Neuronal stem cell (in vitro differentiated cells): ENCODE results near the gene DOCK7.

Source experiments
- DNase-seq: peaks from one replicate; pipeline ENCODE4 v3.0.0-alpha.2; 2013; ENCODE audit warnings: low spot score
- H2AFZ ChIP-seq: one replicate; pipeline ENCODE4 v1.6.1; 2013; ENCODE audit warnings: mild to moderate bottlenecking, low read length, inconsistent platforms
- H2AK5ac ChIP-seq: 2 replicates; pipeline ENCODE4 v1.6.1; 2013; ENCODE audit warnings: low read depth, mild to moderate bottlenecking, inconsistent platforms, low read length, moderate library complexity, mixed read lengths
- H2BK120ac ChIP-seq: 2 replicates; pipeline ENCODE4 v1.6.1; 2013; ENCODE audit warnings: low read depth, mild to moderate bottlenecking, inconsistent platforms, low read length, moderate library complexity, mixed read lengths
- H2BK12ac ChIP-seq: one replicate; pipeline ENCODE4 v1.6.1; 2013; ENCODE audit warnings: low read length, inconsistent platforms
- H2BK15ac ChIP-seq: 2 replicates; pipeline ENCODE4 v1.6.1; 2013; ENCODE audit warnings: mild to moderate bottlenecking, low read length, inconsistent platforms, mixed read lengths
- H2BK5ac ChIP-seq: one replicate; pipeline ENCODE4 v1.6.1; 2013; ENCODE audit warnings: inconsistent platforms, mild to moderate bottlenecking, low read length, moderate library complexity
- H3K14ac ChIP-seq: one replicate; pipeline ENCODE4 v1.6.1; 2013; ENCODE audit warnings: low read length, inconsistent platforms
- H3K18ac ChIP-seq: 2 replicates; pipeline ENCODE4 v1.6.1; 2013; ENCODE audit warnings: low read length, inconsistent platforms
- H3K23ac ChIP-seq: 2 replicates; pipeline ENCODE4 v1.6.1; 2013; ENCODE audit warnings: low read depth, mild to moderate bottlenecking, mixed read lengths, low read length, inconsistent platforms; ENCODE audit not compliant: poor library complexity
- H3K27ac ChIP-seq: replicated peaks from 3 replicates; pipeline ENCODE4 v1.5.1; 2013; ENCODE audit warnings: low read length, inconsistent platforms
- H3K27me3 ChIP-seq, 3 experiments: 2 replicates each; pipeline ENCODE4 v1.6.1; 2013; ENCODE audit warnings: low read length in 3 of 3, mild to moderate bottlenecking in 2 of 3, inconsistent platforms in 1 of 3, low read depth in 1 of 3, mixed read lengths in 1 of 3, moderate library complexity in 1 of 3; ENCODE audit not compliant: control insufficient read depth in 3 of 3, insufficient read depth in 3 of 3
- H3K36me3 ChIP-seq, 2 donors: replicated peaks in 1 of 2; 2 replicates each; pipeline ENCODE4 v1.6.1; 2013; ENCODE audit warnings: low read length in 2 of 2; ENCODE audit not compliant: control insufficient read depth in 2 of 2, insufficient read depth in 2 of 2
- H3K4ac ChIP-seq: 2 replicates; pipeline ENCODE4 v1.6.1; 2013; ENCODE audit warnings: inconsistent platforms, mild to moderate bottlenecking, low read length, moderate library complexity
- H3K4me1 ChIP-seq, 2 donors: 1 replicate in 1 of 2; 2 replicates in 1 of 2; pipeline ENCODE4 v1.6.1; 2013; ENCODE audit warnings: low read length in 2 of 2, low read depth in 1 of 2; ENCODE audit not compliant: control insufficient read depth in 2 of 2, insufficient read depth in 1 of 2
- H3K4me2 ChIP-seq: one replicate; pipeline ENCODE4 v1.6.1; 2013; ENCODE audit warnings: mild to moderate bottlenecking, low read length, inconsistent platforms; ENCODE audit not compliant: insufficient read depth, poor library complexity, severe bottlenecking
- H3K4me3 ChIP-seq, 2 donors: 2 replicates each; pipeline ENCODE4 v1.5.1; 2013; ENCODE audit warnings: low read length in 2 of 2, mild to moderate bottlenecking in 2 of 2, inconsistent platforms in 1 of 2, moderate library complexity in 1 of 2
- H3K79me1 ChIP-seq: one replicate; pipeline ENCODE4 v1.6.1; 2013; ENCODE audit warnings: low read depth, mild to moderate bottlenecking, inconsistent platforms, low read length, moderate library complexity
- H3K9ac ChIP-seq: one replicate; pipeline ENCODE4 v1.6.1; 2013; ENCODE audit warnings: mild to moderate bottlenecking, low read depth, low read length, inconsistent platforms; ENCODE audit not compliant: poor library complexity
- H3K9me3 ChIP-seq, 2 donors: replicated peaks in 1 of 2; 2 replicates each; pipeline versions ENCODE3 to v1.6.1; 2013; ENCODE audit warnings: low read length in 2 of 2, mild to moderate bottlenecking in 2 of 2, inconsistent platforms in 1 of 2, low read depth in 1 of 2, mixed read lengths in 1 of 2, moderate library complexity in 1 of 2; ENCODE audit not compliant: control insufficient read depth in 2 of 2, insufficient read depth in 1 of 2
- H4K8ac ChIP-seq: one replicate; pipeline ENCODE4 v1.6.1; 2013; ENCODE audit warnings: low read depth, mild to moderate bottlenecking, inconsistent platforms, low read length, moderate library complexity
- H4K91ac ChIP-seq: one replicate; pipeline ENCODE4 v1.6.1; 2013; ENCODE audit warnings: low read length, low read depth, mild to moderate bottlenecking, inconsistent platforms; ENCODE audit not compliant: poor library complexity
- WGBS, 2 donors: extraction: QIAGEN DNeasy Blood & Tissue Kit; methylation state at CpG; one replicate each; pipeline ENCODE4 v1.1.7; 2013; ENCODE audit warnings: missing lambda C conversion rate in 2 of 2, mixed read lengths in 1 of 2; ENCODE audit not compliant: insufficient read length in 2 of 2, insufficient replicate concordance in 1 of 2; ENCODE audit errors: extremely low coverage in 2 of 2; 5-methylcytosine and 5-hydroxymethylcytosine counted together

The DOCK7 gene

GRCh38 chr1:62588000-62588399 lies 100.2 kb downstream of the DOCK7 start:
- Histone ChIP-seq H3K4me2 (no peak overlapping the region), H2BK15ac (no peak overlapping the region), H4K91ac (no peak overlapping the region), H3K79me1 (no peaks in the 10 kb centered on the region), H3K23ac (no peak overlapping the region), H3K14ac (no peak overlapping the region), H3K4me1 (no peaks in the 10 kb centered on the region), H3K18ac (no peak overlapping the region), H3K27ac (no peak overlapping the region), H2BK5ac (no peak overlapping the region), H2AK5ac (no peak overlapping the region), H3K36me3 (peaks cover 0 to 70% of the 10 kb centered on the region in 2 donors), H2AFZ (no peak overlapping the region), H4K8ac (no peak overlapping the region), H3K9ac (no peak overlapping the region), H3K27me3 (no peaks in the 10 kb centered on the region), H2BK12ac (no peak overlapping the region), H3K4me3 (no peak overlapping the region), H3K4ac (no peak overlapping the region), H3K9me3 (no peaks in the 10 kb centered on the region), H2BK120ac (no peak overlapping the region)
- DNase-seq: no peak

GRCh38 chr1:62585469-62586155 lies 102.6 kb downstream of the DOCK7 start:
- Histone ChIP-seq H2AFZ (no peak overlapping the region), H2BK120ac (no peak overlapping the region), H4K8ac (no peak overlapping the region), H3K9ac (no peak overlapping the region), H3K27me3 (no peaks in the 10 kb centered on the region), H2BK15ac (no peak overlapping the region), H3K36me3 (peaks cover 1 to 73% of the 10 kb centered on the region in 2 donors), H3K27ac (no peak overlapping the region), H3K14ac (no peak overlapping the region), H3K79me1 (no peaks in the 10 kb centered on the region), H3K9me3 (no peaks in the 10 kb centered on the region), H2BK5ac (no peak overlapping the region), H4K91ac (no peak overlapping the region), H3K23ac (no peak overlapping the region), H3K4me1 (no peaks in the 10 kb centered on the region), H3K4me2 (no peak overlapping the region), H3K4ac (no peak overlapping the region), H3K4me3 (no peak overlapping the region), H2BK12ac (no peak overlapping the region), H2AK5ac (no peak overlapping the region), H3K18ac (no peak overlapping the region)
- no CpG with 5 or more reads among the region's 1 CpG for WGBS, 2 donors
- DNase-seq: no peak

- no peak overlapping the region for H2BK120ac ChIP-seq
- no peak overlapping the region for H3K27ac ChIP-seq
- H3K9ac ChIP-seq: no peak overlapping the region
- H3K4me2 ChIP-seq: no peak overlapping the region
- no peaks in the 10 kb centered on the region for H3K27me3 ChIP-seq
- WGBS, 2 donors: no CpG with 5 or more reads among the region's 2 CpGs
- H4K91ac ChIP-seq: no peak overlapping the region
- no peak overlapping the region for H2BK5ac ChIP-seq
- H3K4me3 ChIP-seq: no peak overlapping the region
- H3K4me1 ChIP-seq: no peaks in the 10 kb centered on the region
- no peak overlapping the region for H2BK12ac ChIP-seq
- no peak overlapping the region for H2AFZ ChIP-seq
- peaks cover 2 to 13% of the 10 kb centered on the region in 2 donors for H3K9me3 ChIP-seq
- no peak overlapping the region for H3K14ac ChIP-seq
- H3K36me3 ChIP-seq: peaks cover 0 to 67% of the 10 kb centered on the region in 2 donors
- H3K4ac ChIP-seq: no peak overlapping the region
- no peak overlapping the region for H4K8ac ChIP-seq
- no peaks in the 10 kb centered on the region for H3K79me1 ChIP-seq
- no peak overlapping the region for H3K18ac ChIP-seq
- no peak overlapping the region for H2AK5ac ChIP-seq
- H2BK15ac ChIP-seq: no peak overlapping the region
- H3K23ac ChIP-seq: no peak overlapping the region
- no peak for DNase-seq
Observed at GRCh38 chr1:62573675-62574074, 114.5 kb downstream of the DOCK7 start.

- Histone ChIP-seq H3K36me3 (peaks cover 0 to 57% of the 10 kb centered on the region in 2 donors), H3K9ac (no peak overlapping the region), H3K9me3 (peaks cover 2 to 13% of the 10 kb centered on the region in 2 donors), H3K4me2 (no peak overlapping the region), H4K8ac (no peak overlapping the region), H2BK5ac (no peak overlapping the region), H2AK5ac (no peak overlapping the region), H2BK120ac (no peak overlapping the region), H2AFZ (no peak overlapping the region), H3K79me1 (no peaks in the 10 kb centered on the region), H3K14ac (no peak overlapping the region), H3K4me3 (no peak overlapping the region), H3K18ac (no peak overlapping the region), H4K91ac (no peak overlapping the region), H3K4me1 (no peaks in the 10 kb centered on the region), H3K27ac (no peak overlapping the region), H3K23ac (no peak overlapping the region), H2BK12ac (no peak overlapping the region), H2BK15ac (no peak overlapping the region), H3K27me3 (no peaks in the 10 kb centered on the region), H3K4ac (no peak overlapping the region)
- no peak for DNase-seq
Observed at GRCh38 chr1:62572476-62572875, 115.7 kb downstream of the DOCK7 start.
